ENCODE results near the gene CCR5. TPM values are rescaled to one million over a fixed set of nuclear protein-coding genes. Genes with fewer than 3 reads are reported as not detected.
"Not testable (repeated sequence)": the region's sequence is repeated elsewhere in the genome, so short reads cannot be mapped to it uniquely, and the experiment has no call there.

The CCR5 gene
- total and polyA plus RNA-seq, 10 donors, result 2.0 to 15.5 (median 6.8) TPM

DNA sequence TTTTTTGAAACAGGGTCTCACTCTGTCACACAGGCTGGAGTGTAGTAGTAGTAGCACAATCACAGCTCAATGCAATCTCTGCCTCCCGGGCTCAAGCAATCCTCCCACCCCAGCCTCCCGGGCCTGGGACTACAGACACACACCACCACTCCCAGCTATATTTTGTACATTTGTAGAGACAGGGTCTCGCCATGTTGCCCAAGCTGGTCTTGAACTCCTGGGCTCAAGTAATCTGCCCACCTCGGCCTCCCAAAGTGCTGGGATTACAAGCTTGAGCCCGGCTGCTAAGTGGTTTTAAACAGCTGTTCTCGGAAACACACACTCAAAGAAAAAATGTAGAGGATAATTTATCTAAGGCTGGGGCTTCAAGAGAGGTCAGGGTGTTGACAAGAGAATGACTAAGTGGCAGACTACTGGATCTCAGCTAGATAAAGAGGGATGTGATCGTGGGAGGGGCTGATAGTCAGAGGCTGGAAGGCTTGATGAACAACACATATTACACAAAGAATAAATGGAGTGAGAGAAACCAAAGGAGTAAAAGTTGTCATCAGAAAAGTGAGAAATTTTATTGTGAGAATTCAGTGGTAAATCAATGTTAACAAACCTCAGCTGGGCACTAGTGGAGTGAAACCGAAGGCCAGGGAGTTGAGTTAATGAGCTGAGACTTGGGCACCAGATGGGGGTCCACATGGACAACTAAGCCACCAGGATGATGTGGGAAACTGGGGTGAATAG, 29.4 kb downstream of the CCR5 start:
- peak overlapping the region in 7 of 8 donors; percentile 22 to 69 (median 50) for H3K27ac ChIP-seq
- no peak overlapping the region for H3K4me3 ChIP-seq
- intact Hi-C loops (cut with DNase I; ENCODE audit: low total_unique reads), result no loop called here
- 73 to 80% (median 77%) methylated on average over 8 of the region's 8 CpGs for WGBS, 5 donors
- TF ChIP-seq POLR2AphosphoS5 (IDR thresholded peaks at IDR 0.05) (no peak), CTCF (IDR thresholded peaks at IDR 0.05 in 8 of 11, conservative IDR thresholded peaks at IDR 0.05 in 3 of 11) (no peak), POLR2A (IDR thresholded peaks at IDR 0.05) (no peak)
- no peaks in the 10 kb centered on the region for H3K9me3 ChIP-seq
- H3K36me3 ChIP-seq, result no peaks in the 10 kb centered on the region
- H3K4me1 ChIP-seq, result peaks cover 9 to 56% (median 27%) of the 10 kb centered on the region in 6 donors
- DNase-seq, result no peak
- no peaks in the 10 kb centered on the region for H3K27me3 ChIP-seq (replicated peaks in 1 of 7)

DNA sequence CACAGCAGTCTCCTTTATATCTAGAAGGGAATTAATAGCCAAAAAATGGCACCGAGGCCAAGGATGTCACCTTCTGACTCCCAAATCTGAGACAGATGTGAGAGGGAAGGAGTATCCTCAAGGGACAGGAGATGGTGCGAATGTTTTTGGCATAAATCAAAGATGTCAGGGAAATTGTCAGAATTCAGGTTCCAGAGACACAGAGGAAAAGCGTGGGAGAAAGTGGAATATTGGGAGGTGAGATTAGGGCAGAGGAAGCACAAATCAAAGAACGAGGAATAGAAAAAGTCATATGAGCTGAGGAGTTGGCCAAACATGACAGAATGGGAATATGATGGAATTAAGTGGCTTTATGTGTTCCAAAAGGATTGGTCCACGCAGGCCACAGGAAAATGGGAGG, 30.1 kb downstream of the CCR5 start:
- no peaks in the 10 kb centered on the region for H3K9me3 ChIP-seq
- H3K27ac ChIP-seq, result peak overlapping the region in 7 of 8 donors; percentile 0 to 69 (median 30)
- no peaks in the 10 kb centered on the region for H3K27me3 ChIP-seq (replicated peaks in 1 of 7)
- no peak for DNase-seq
- H3K36me3 ChIP-seq, result no peaks in the 10 kb centered on the region
- intact Hi-C loops (cut with DNase I; ENCODE audit: low total_unique reads), result no loop called here
- no peak overlapping the region for H3K4me3 ChIP-seq
- peaks cover 13 to 56% (median 27%) of the 10 kb centered on the region in 6 donors for H3K4me1 ChIP-seq
- 81 to 93% (median 89%) methylated on average over 5 of the region's 5 CpGs for WGBS, 5 donors
- no peak for TF ChIP-seq POLR2AphosphoS5 (IDR thresholded peaks at IDR 0.05)
- no peak for TF ChIP-seq CTCF (IDR thresholded peaks at IDR 0.05 in 8 of 11, conservative IDR thresholded peaks at IDR 0.05 in 3 of 11)
- TF ChIP-seq POLR2A (IDR thresholded peaks at IDR 0.05), result no peak

- peaks cover 5 to 56% (median 27%) of the 10 kb centered on the region in 6 donors for H3K4me1 ChIP-seq
- no peak overlapping the region for H3K4me3 ChIP-seq
- TF ChIP-seq CTCF (IDR thresholded peaks at IDR 0.05 in 8 of 11, conservative IDR thresholded peaks at IDR 0.05 in 3 of 11), result no peak
- TF ChIP-seq POLR2AphosphoS5 (IDR thresholded peaks at IDR 0.05), result no peak
- TF ChIP-seq POLR2A (IDR thresholded peaks at IDR 0.05), result no peak
- H3K27ac ChIP-seq, result no peak overlapping the region
- H3K27me3 ChIP-seq (replicated peaks in 1 of 7), result no peaks in the 10 kb centered on the region
- H3K36me3 ChIP-seq, result no peaks in the 10 kb centered on the region
- 76 to 100% (median 96%) methylated on average over 2 of the region's 2 CpGs for WGBS, 5 donors
- intact Hi-C loops (cut with DNase I; ENCODE audit: low total_unique reads), result no loop called here
- no peak for DNase-seq
- H3K9me3 ChIP-seq, result no peaks in the 10 kb centered on the region
Measured at GRCh38 chr3:46401579-46401978, 30.8 kb downstream of the CCR5 start.

DNA sequence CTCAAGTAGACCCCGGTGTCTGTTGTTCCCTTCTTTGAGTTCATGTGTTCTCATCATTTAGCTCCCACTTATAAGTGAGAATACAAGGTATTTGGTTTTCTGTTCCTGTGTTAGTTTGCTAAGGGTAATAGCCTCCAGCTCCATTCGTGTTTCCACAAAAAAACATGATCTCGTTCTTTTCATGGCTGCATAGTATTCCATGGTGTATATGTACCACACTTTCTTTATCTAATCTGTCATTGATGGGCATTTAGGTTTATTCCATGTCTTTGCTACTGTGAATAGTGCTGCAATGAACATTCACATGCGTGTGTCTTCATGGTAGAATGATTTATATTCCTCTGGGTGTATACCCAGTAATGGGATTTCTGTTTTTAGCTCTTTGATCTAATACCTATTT, 32.2 kb downstream of the CCR5 start:
- H3K4me1 ChIP-seq, result peaks cover 9 to 59% (median 36%) of the 10 kb centered on the region in 6 donors
- intact Hi-C loops (cut with DNase I; ENCODE audit: low total_unique reads), result not testable (repeated sequence)
- 93 to 97% (median 95%) methylated on average over 4 of the region's 4 CpGs for WGBS, 5 donors

More for the DNA sequence above, 32.2 kb downstream of the CCR5 start:
- H3K27me3 ChIP-seq (replicated peaks in 1 of 7); H3K36me3 ChIP-seq; DNase-seq; H3K4me3 ChIP-seq; H3K9me3 ChIP-seq: not testable (repeated sequence)
- peak overlapping the region in 1 of 8 donors; percentile 90 for H3K27ac ChIP-seq
